Retinal pigment epithelial cell (primary cell): Measurements from ENCODE around the gene TMEM74B.

Source experiments
- DNase-seq: peaks from one replicate; pipeline ENCODE4 v3.0.0-alpha.2; 2010; ENCODE audit warnings: low read depth
- H3K4me3 ChIP-seq: 2 replicates; pipeline ENCODE4 v1.5.1; 2011; ENCODE audit warnings: mild to moderate bottlenecking, low read length, control low read depth, moderate library complexity
- CTCF ChIP-seq: conservative IDR thresholded peaks from 2 replicates; pipeline ENCODE4 v1.5.1; 2011; ENCODE audit warnings: low read depth, low read length, control low read depth, inconsistent platforms

Gene TMEM74B

GRCh38 chr20:1134836-1135235, 49.9 kb downstream of the TMEM74B start:
- DNase-seq = no peak
- no peak for TF ChIP-seq CTCF
- no peak overlapping the region for H3K4me3 ChIP-seq

- no peak for TF ChIP-seq CTCF
- DNase-seq = no peak
- H3K4me3 ChIP-seq = no peak overlapping the region
Measured at GRCh38 chr20:1134355-1134754, 50.4 kb downstream of the TMEM74B start.

GRCh38 chr20:1131354-1131753, 53.4 kb downstream of the TMEM74B start:
- DNase-seq = no peak

GRCh38 chr20:1130847-1131246, 53.9 kb downstream of the TMEM74B start:
- H3K4me3 ChIP-seq = no peak overlapping the region
- TF ChIP-seq CTCF = no peak
- DNase-seq = no peak

More at GRCh38 chr20:1131354-1131753, 53.4 kb downstream of the TMEM74B start:
- no peak overlapping the region for H3K4me3 ChIP-seq
- TF ChIP-seq CTCF = no peak
